BLaER1 treated with 17β-estradiol and CSF1 and Interleukin-3, amounts not matched to agents 10 nM and 100 nM (cell line): ENCODE data around the gene GULP1.

Source experiments
- H3K27ac ChIP-seq, 11 experiments: shearing (Covaris generic); formaldehyde crosslinking; 2 replicates each; pipeline ENCODE4 v1.8.1; 2022
- H3K27me3 ChIP-seq, 11 experiments: shearing (Covaris generic); formaldehyde crosslinking; 2 replicates each; pipeline ENCODE4 v1.8.1; 2022
- H3K36me3 ChIP-seq, 11 experiments: shearing (Covaris generic); formaldehyde crosslinking; 2 replicates each; pipeline ENCODE4 v1.8.1; 2022
- H3K4me1 ChIP-seq, 10 experiments: shearing (Covaris generic); formaldehyde crosslinking; 2 replicates each; pipeline ENCODE4 v1.8.1; 2022
- H3K4me2 ChIP-seq, 11 experiments: shearing (Covaris generic); formaldehyde crosslinking; 2 replicates each; pipeline ENCODE4 v1.8.1; 2022
- H3K4me3 ChIP-seq, 10 experiments: shearing (Covaris generic); formaldehyde crosslinking; 2 replicates each; pipeline ENCODE4 v1.8.1; 2022
- H3K9ac ChIP-seq, 11 experiments: shearing (Covaris generic); formaldehyde crosslinking; 2 replicates each; pipeline ENCODE4 v1.8.1; 2022
- H3K9me3 ChIP-seq, 11 experiments: shearing (Covaris generic); formaldehyde crosslinking; replicated peaks in 1 of 11; 2 replicates each; pipeline ENCODE4 v1.8.1; 2022
- H4K20me1 ChIP-seq, 11 experiments: shearing (Covaris generic); formaldehyde crosslinking; 2 replicates each; pipeline ENCODE4 v1.8.1; 2022
- Cebpa-rat ChIP-seq, 11 experiments: shearing (Covaris generic); IDR thresholded peaks; 2 replicates each; pipeline ENCODE4 v1.8.1; 2022

Gene GULP1

GRCh38 chr2:188404341-188405004 lies 112.8 kb downstream of the GULP1 start:
- Histone ChIP-seq H3K4me1 (no peaks in the 10 kb centered on the region), H3K9me3 (peaks cover 16 to 30% (median 24%) of the 10 kb centered on the region in 11 experiments), H3K27me3 (no peaks in the 10 kb centered on the region), H3K4me2 (no peak overlapping the region), H3K27ac (no peak overlapping the region), H3K4me3 (no peak overlapping the region), H4K20me1 (no peaks in the 10 kb centered on the region), H3K36me3 (no peaks in the 10 kb centered on the region), H3K9ac (no peak overlapping the region)
- no peak for TF ChIP-seq Cebpa-rat (IDR thresholded peaks at IDR 0.05)

- Histone ChIP-seq H3K27me3 (no peaks in the 10 kb centered on the region), H3K9me3 (peaks cover 16 to 35% (median 28%) of the 10 kb centered on the region in 11 experiments), H3K4me2 (no peak overlapping the region), H3K4me1 (no peaks in the 10 kb centered on the region), H3K9ac (no peak overlapping the region), H4K20me1 (no peaks in the 10 kb centered on the region), H3K27ac (no peak overlapping the region), H3K36me3 (no peaks in the 10 kb centered on the region), H3K4me3 (no peak overlapping the region)
- no peak for TF ChIP-seq Cebpa-rat (IDR thresholded peaks at IDR 0.05)
Measured at GRCh38 chr2:188406414-188406813, 114.7 kb downstream of the GULP1 start.

GRCh38 chr2:188410504-188411235 lies 119.0 kb downstream of the GULP1 start:
- Histone ChIP-seq H3K4me1 (no peaks in the 10 kb centered on the region), H4K20me1 (no peaks in the 10 kb centered on the region), H3K4me2 (no peak overlapping the region), H3K27ac (no peak overlapping the region), H3K9ac (no peak overlapping the region), H3K9me3 (peaks cover 8 to 35% (median 18%) of the 10 kb centered on the region in 11 experiments), H3K4me3 (no peak overlapping the region), H3K27me3 (no peaks in the 10 kb centered on the region), H3K36me3 (no peaks in the 10 kb centered on the region)
- TF ChIP-seq Cebpa-rat (IDR thresholded peaks at IDR 0.05) = no peak

- H3K4me1 ChIP-seq = no peaks in the 10 kb centered on the region
- TF ChIP-seq Cebpa-rat (IDR thresholded peaks at IDR 0.05) = no peak
- H3K4me2 ChIP-seq = no peak overlapping the region
- peaks cover 0 to 19% (median 9%) of the 10 kb centered on the region in 11 experiments; a peak in 13 of 22 replicates for H3K9me3 ChIP-seq
- H3K4me3 ChIP-seq = no peak overlapping the region
- H3K36me3 ChIP-seq = no peaks in the 10 kb centered on the region
- H3K27me3 ChIP-seq = no peaks in the 10 kb centered on the region
- no peak overlapping the region for H3K27ac ChIP-seq
- H4K20me1 ChIP-seq = no peaks in the 10 kb centered on the region
- H3K9ac ChIP-seq = no peak overlapping the region
Measured at GRCh38 chr2:188412190-188412589, 120.5 kb downstream of the GULP1 start.

GRCh38 chr2:188414411-188414810 lies 122.7 kb downstream of the GULP1 start:
- Histone ChIP-seq H3K4me2 (no peak overlapping the region), H3K9ac (no peak overlapping the region), H3K9me3 (peaks cover 0 to 19% (median 5%) of the 10 kb centered on the region in 11 experiments; a peak in 9 of 22 replicates), H3K36me3 (no peaks in the 10 kb centered on the region), H3K4me3 (no peak overlapping the region), H4K20me1 (no peaks in the 10 kb centered on the region), H3K27ac (no peak overlapping the region), H3K27me3 (no peaks in the 10 kb centered on the region), H3K4me1 (no peaks in the 10 kb centered on the region)
- TF ChIP-seq Cebpa-rat (IDR thresholded peaks at IDR 0.05) = no peak

- no peaks in the 10 kb centered on the region for H3K4me1 ChIP-seq
- H3K4me3 ChIP-seq = no peak overlapping the region
- no peaks in the 10 kb centered on the region for H4K20me1 ChIP-seq
- TF ChIP-seq Cebpa-rat (IDR thresholded peaks at IDR 0.05) = no peak
- H3K4me2 ChIP-seq = no peak overlapping the region
- H3K27ac ChIP-seq = no peak overlapping the region
- no peaks in the 10 kb centered on the region for H3K36me3 ChIP-seq
- no peak overlapping the region for H3K9ac ChIP-seq
- peaks cover 0 to 19% (median 5%) of the 10 kb centered on the region in 11 experiments; a peak in 9 of 22 replicates for H3K9me3 ChIP-seq
- no peaks in the 10 kb centered on the region for H3K27me3 ChIP-seq
Measured at GRCh38 chr2:188414869-188415753, 123.4 kb downstream of the GULP1 start.

GRCh38 chr2:188415754-188416083 lies 124.0 kb downstream of the GULP1 start:
- Histone ChIP-seq H3K27ac (no peak overlapping the region), H3K36me3 (no peaks in the 10 kb centered on the region), H3K9me3 (peaks cover 0 to 19% (median 5%) of the 10 kb centered on the region in 11 experiments; a peak in 9 of 22 replicates), H3K4me2 (no peak overlapping the region), H3K4me1 (no peaks in the 10 kb centered on the region), H3K4me3 (no peak overlapping the region), H3K27me3 (no peaks in the 10 kb centered on the region), H3K9ac (no peak overlapping the region), H4K20me1 (no peaks in the 10 kb centered on the region)
- TF ChIP-seq Cebpa-rat (IDR thresholded peaks at IDR 0.05) = no peak

- H3K9ac ChIP-seq = no peak overlapping the region
- no peak overlapping the region for H3K4me3 ChIP-seq
- no peaks in the 10 kb centered on the region for H3K36me3 ChIP-seq
- H3K9me3 ChIP-seq = peaks cover 0 to 13% (median 5%) of the 10 kb centered on the region in 11 experiments; a peak in 9 of 22 replicates
- H3K27ac ChIP-seq = no peak overlapping the region
- H3K4me1 ChIP-seq = no peaks in the 10 kb centered on the region
- TF ChIP-seq Cebpa-rat (IDR thresholded peaks at IDR 0.05) = no peak
- H3K27me3 ChIP-seq = no peaks in the 10 kb centered on the region
- no peak overlapping the region for H3K4me2 ChIP-seq
- H4K20me1 ChIP-seq = no peaks in the 10 kb centered on the region
Measured at GRCh38 chr2:188416367-188416766, 124.7 kb downstream of the GULP1 start.

- Histone ChIP-seq H3K36me3 (no peaks in the 10 kb centered on the region), H3K4me3 (no peak overlapping the region), H3K27ac (no peak overlapping the region), H3K9me3 (no peaks in the 10 kb centered on the region), H3K9ac (no peak overlapping the region), H4K20me1 (no peaks in the 10 kb centered on the region), H3K27me3 (no peaks in the 10 kb centered on the region), H3K4me1 (no peaks in the 10 kb centered on the region), H3K4me2 (no peak overlapping the region)
- TF ChIP-seq Cebpa-rat (IDR thresholded peaks at IDR 0.05) = no peak
Measured at GRCh38 chr2:188422726-188423125, 131.1 kb downstream of the GULP1 start.
